Tibial nerve (tissue), 4 donors: ENCODE results near the gene PKDREJ.

Experiments used
- CTCF ChIP-seq, 5 experiments: fragments of 200-600 bp in 3 of 5; fragments of 450-650 bp in 2 of 5; sonication (generic) in 3 of 5; IDR thresholded peaks; one replicate each; pipeline ENCODE4 v1.5.1; 2016 to 2019; ENCODE audit warnings: antibody characterized with exemption in 5 of 5, mild to moderate bottlenecking in 3 of 5, moderate library complexity in 2 of 5
- EP300 ChIP-seq, 2 donors: sonication (generic); formaldehyde crosslinking; IDR thresholded peaks; one replicate each; pipeline ENCODE4 v1.6.1; 2017; ENCODE audit warnings: antibody characterized with exemption in 2 of 2, mild to moderate bottlenecking in 1 of 2
- POLR2A ChIP-seq, 2 donors: fragments of 450-650 bp; IDR thresholded peaks; one replicate each; pipeline ENCODE4 v1.6.1; 2017; ENCODE audit warnings: antibody characterized with exemption in 2 of 2, mild to moderate bottlenecking in 2 of 2, moderate library complexity in 2 of 2

- TF ChIP-seq POLR2A (IDR thresholded peaks at IDR 0.05) (no peak), CTCF (IDR thresholded peaks at IDR 0.05) (no peak), EP300 (IDR thresholded peaks at IDR 0.05) (no peak)
Observed at GRCh38 chr22:46237453-46238124, 25.6 kb downstream of the PKDREJ start.
